ENCODE measurements around the gene COL26A1.

The COL26A1 gene

DNA sequence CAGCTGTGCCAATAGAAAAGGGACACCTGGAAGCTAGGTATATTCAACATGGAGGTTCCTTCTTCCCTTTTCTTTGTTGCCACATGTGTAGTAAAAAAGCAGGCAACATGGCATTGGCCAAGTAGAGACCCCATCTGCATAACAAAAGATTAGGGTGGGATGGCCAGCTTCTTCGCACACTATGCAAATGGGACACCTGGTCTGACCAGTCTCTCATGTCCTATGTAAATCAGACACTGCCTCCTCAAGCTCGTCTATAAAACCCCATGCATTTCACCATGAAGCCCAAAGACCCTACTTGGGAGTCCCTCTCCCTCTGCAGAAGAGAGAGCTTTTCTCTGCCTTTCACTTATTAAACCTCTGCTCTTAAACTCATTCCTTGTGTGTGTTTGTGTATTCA lies 212.5 kb downstream of the COL26A1 start:
- Mint-ChIP-seq H3K36me3 (ENCODE audit: low read depth) (peaks cover 3% of the 10 kb centered on the region), H3K9me3 (peaks cover 17% of the 10 kb centered on the region), H3K4me3 (no peak overlapping the region), H3K4me1 (peaks cover 4% of the 10 kb centered on the region), H3K27ac (no peak overlapping the region), H3K27me3 (peaks cover 4% of the 10 kb centered on the region)
- DNase-seq: no peak
- ATAC-seq: no peak

DNA sequence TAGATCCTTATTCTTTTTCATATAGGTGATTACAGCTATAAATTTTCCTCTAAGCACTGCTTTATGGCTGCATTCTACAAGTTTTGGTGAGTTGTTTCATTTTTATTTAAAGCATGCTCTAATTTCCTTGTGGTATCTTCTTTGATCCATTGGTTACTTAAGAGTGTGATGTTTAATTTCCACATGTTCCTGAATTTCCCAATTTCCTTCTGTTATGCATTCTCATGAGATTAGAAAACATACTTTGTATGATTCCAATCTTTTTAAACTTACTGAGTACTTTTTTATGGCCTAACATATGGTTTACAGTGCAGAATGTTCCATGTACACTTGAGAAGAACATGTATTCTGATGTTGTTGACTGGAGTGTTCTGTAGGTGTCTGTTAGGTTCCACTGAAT lies 213.0 kb downstream of the COL26A1 start:
- no peak for DNase-seq
- H3K36me3 Mint-ChIP-seq (ENCODE audit: low read depth): peaks cover 3% of the 10 kb centered on the region
- ATAC-seq: no peak
- H3K4me1 Mint-ChIP-seq: peaks cover 4% of the 10 kb centered on the region
- H3K4me3 Mint-ChIP-seq: no peak overlapping the region
- H3K9me3 Mint-ChIP-seq: peaks cover 12% of the 10 kb centered on the region
- H3K27ac Mint-ChIP-seq: no peak overlapping the region
- peaks cover 4% of the 10 kb centered on the region for H3K27me3 Mint-ChIP-seq

GRCh38 chr7:101576998-101577397 lies 214.3 kb downstream of the COL26A1 start:
- no peak overlapping the region for H3K4me3 Mint-ChIP-seq
- H3K27ac Mint-ChIP-seq: no peak overlapping the region
- H3K27me3 Mint-ChIP-seq: peaks cover 4% of the 10 kb centered on the region
- H3K9me3 Mint-ChIP-seq: peaks cover 9% of the 10 kb centered on the region
- no peak for DNase-seq
- no peak for ATAC-seq
- peaks cover 3% of the 10 kb centered on the region for H3K36me3 Mint-ChIP-seq (ENCODE audit: low read depth)
- H3K4me1 Mint-ChIP-seq: peaks cover 4% of the 10 kb centered on the region

GRCh38 chr7:101578552-101578951 lies 215.9 kb downstream of the COL26A1 start:
- DNase-seq (no peak), ATAC-seq (no peak)
- Mint-ChIP-seq H3K27me3 (peaks cover 6% of the 10 kb centered on the region), H3K4me3 (no peak overlapping the region), H3K27ac (no peak overlapping the region), H3K9me3 (peaks cover 3% of the 10 kb centered on the region), H3K36me3 (ENCODE audit: low read depth) (no peaks in the 10 kb centered on the region), H3K4me1 (peaks cover 4% of the 10 kb centered on the region)

DNA sequence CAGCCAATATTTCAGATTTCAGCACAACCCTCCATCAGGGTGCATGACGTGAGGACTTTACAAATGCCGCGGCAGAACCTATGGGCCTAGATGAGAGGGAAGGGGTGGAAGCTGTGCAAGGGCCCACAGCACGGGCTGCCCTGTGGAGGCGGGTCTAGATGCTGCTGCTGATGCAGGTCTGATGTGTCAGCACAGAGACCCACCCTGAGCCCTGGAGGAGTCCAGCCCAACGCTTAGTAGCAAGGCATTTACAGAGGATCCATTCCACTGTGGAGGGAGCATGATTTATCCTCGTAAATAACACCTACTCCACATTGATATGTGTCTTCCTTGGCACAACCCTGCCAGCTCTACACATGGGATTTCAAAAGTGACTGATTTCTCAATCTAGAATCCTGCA lies 217.9 kb downstream of the COL26A1 start:
- Mint-ChIP-seq H3K9me3 (no peaks in the 10 kb centered on the region), H3K27me3 (peaks cover 6% of the 10 kb centered on the region), H3K27ac (no peak overlapping the region), H3K4me1 (peaks cover 2% of the 10 kb centered on the region), H3K4me3 (no peak overlapping the region), H3K36me3 (ENCODE audit: low read depth) (no peaks in the 10 kb centered on the region)
- no peak for DNase-seq
- no peak for ATAC-seq

GRCh38 chr7:101581891-101582290 lies 219.2 kb downstream of the COL26A1 start:
- DNase-seq (no peak), ATAC-seq (no peak)
- Mint-ChIP-seq H3K27ac (no peak overlapping the region), H3K4me1 (no peaks in the 10 kb centered on the region), H3K27me3 (peaks cover 4% of the 10 kb centered on the region), H3K36me3 (ENCODE audit: low read depth) (no peaks in the 10 kb centered on the region), H3K4me3 (no peak overlapping the region), H3K9me3 (no peaks in the 10 kb centered on the region)

- Mint-ChIP-seq H3K27me3 (peaks cover 4% of the 10 kb centered on the region), H3K4me1 (no peaks in the 10 kb centered on the region), H3K9me3 (no peaks in the 10 kb centered on the region), H3K36me3 (ENCODE audit: low read depth) (no peaks in the 10 kb centered on the region), H3K27ac (no peak overlapping the region), H3K4me3 (no peak overlapping the region)
- ATAC-seq (no peak), DNase-seq (no peak)
Observed at GRCh38 chr7:101582971-101583370, 220.3 kb downstream of the COL26A1 start.

DNA sequence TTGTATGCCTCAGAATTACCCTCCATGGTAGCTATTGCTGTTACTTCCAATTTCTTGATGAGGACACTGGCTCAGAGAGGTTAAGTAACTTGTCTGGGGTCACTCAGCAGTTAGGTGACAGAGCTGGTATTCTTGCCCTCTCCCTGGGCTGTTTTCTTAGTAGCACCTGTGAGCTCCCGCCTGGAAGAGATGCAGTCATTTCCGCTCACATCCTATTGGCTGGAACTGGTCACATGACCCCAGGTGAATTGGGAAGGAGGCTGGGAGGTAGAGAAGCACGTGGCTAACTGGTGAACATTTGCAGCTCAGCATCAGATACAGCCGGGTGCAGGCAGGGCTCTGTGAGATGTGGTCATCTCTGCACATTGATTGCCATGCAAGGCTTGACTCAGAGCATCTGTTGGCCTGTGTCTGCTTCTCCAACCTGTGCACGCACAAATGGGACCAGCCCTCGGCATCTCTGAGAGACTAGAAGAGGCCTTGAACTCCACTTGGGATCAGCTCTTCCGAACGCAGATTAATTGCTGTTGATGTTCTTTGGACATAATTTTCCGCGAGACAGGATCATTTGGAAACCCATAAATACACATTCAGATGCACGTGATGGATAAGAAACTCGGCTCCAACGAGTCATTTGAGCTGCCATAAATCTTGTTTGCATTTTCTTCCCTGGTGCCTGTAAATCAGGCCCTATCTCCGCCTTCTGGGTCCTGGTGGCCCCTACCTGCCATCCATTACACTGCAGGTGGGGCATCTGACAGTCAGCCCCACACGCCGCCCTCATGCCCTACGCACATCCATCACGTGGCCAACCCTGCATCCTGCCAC lies 223.6 kb downstream of the COL26A1 start:
- H3K27ac Mint-ChIP-seq: no peak overlapping the region

GRCh38 chr7:101586906-101587677 lies 224.4 kb downstream of the COL26A1 start:
- Mint-ChIP-seq H3K4me3 (no peak overlapping the region), H3K27ac (no peak overlapping the region), H3K36me3 (ENCODE audit: low read depth) (no peaks in the 10 kb centered on the region), H3K9me3 (no peaks in the 10 kb centered on the region), H3K27me3 (peaks cover 2% of the 10 kb centered on the region), H3K4me1 (no peaks in the 10 kb centered on the region)
- ATAC-seq: no peak
- DNase-seq: no peak

More for the DNA sequence above, 223.6 kb downstream of the COL26A1 start:
- Mint-ChIP-seq H3K27me3 (peaks cover 2% of the 10 kb centered on the region), H3K9me3 (no peaks in the 10 kb centered on the region), H3K4me1 (no peaks in the 10 kb centered on the region), H3K4me3 (no peak overlapping the region), H3K36me3 (ENCODE audit: low read depth) (no peaks in the 10 kb centered on the region)
- DNase-seq (no peak), ATAC-seq (no peak)

DNA sequence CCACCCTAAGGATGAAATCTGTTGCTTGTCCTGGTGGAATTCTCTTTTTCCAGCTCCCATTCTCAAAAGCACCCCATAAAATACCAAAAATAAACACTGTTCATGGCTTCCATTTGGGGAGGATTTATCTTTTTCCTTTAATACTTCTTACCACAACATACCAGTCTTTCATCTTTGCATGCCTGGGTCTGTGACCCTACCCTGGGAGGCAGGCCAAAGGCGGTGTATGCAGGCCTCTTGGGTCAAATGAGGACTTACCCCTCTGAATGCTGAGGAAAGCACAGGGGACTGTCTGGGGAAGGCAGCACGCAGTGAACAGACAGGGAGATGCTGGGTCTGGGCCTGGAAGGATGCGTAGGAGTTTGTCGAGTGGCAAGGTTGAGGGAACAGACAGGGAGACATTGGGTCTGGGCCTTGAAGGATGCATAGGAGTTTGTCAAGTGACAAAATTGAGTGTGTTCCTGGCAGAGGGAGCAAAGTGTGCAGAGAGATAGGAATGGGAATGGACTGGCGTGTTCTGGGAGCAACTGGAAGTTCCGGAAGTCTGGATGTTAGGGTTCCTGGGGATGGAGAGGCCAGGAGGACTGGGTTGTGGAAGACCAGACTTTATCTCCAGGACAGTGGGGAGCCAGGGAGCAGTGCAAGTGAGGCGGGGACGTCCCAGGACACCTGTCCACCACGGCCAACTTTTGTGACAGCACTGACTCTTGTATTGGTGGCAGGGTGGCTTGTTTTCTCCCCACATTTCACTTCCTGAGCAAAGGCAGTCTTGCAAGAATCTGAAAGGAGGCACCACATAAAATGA lies 225.7 kb downstream of the COL26A1 start:
- Mint-ChIP-seq H3K27ac (no peak overlapping the region), H3K4me1 (no peaks in the 10 kb centered on the region), H3K4me3 (no peak overlapping the region)

GRCh38 chr7:101589052-101589451 lies 226.4 kb downstream of the COL26A1 start:
- Mint-ChIP-seq H3K36me3 (ENCODE audit: low read depth) (no peaks in the 10 kb centered on the region), H3K27ac (no peak overlapping the region), H3K9me3 (no peaks in the 10 kb centered on the region), H3K4me1 (no peaks in the 10 kb centered on the region), H3K4me3 (no peak overlapping the region), H3K27me3 (no peaks in the 10 kb centered on the region)
- DNase-seq: no peak
- ATAC-seq: no peak

More for the DNA sequence above, 225.7 kb downstream of the COL26A1 start:
- Mint-ChIP-seq H3K27me3 (no peaks in the 10 kb centered on the region), H3K36me3 (ENCODE audit: low read depth) (no peaks in the 10 kb centered on the region), H3K9me3 (no peaks in the 10 kb centered on the region)
- no peak for ATAC-seq
- no peak for DNase-seq

DNA sequence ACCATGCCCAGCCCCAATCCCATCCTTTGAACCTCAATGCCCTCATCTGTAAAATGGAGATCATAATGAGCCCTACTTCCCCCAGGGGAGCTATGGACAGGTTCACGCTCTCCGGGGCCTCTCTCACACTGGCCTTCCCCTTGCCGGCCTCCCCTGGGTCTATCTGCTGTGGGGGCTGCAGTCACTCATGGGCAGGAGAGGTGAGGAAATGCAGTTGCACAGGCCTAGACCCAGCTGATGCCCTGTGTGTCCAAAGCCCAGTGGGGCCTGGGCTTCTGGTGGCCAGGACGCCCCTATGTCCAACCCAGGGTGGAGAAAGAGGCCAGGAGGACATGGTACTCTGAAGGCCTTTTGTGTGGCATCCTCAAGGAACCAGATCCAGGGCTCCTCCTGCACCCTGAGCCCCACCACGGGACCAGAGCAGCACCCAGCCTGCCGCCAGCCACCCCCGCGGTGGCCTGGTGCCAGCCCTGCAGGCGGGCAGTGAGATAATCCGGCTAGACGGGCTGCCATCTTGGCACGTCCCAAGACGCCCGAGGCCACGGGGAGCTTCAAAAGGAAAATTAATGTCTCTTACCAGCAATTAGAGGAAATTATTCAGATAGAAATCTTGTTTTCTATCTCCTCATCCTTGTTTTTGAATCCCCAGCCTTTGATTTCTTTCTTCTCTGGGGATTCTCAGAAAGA lies 227.4 kb downstream of the COL26A1 start:
- Mint-ChIP-seq H3K27ac (no peak overlapping the region), H3K36me3 (ENCODE audit: low read depth) (no peaks in the 10 kb centered on the region), H3K4me3 (no peak overlapping the region), H3K4me1 (no peaks in the 10 kb centered on the region), H3K27me3 (no peaks in the 10 kb centered on the region), H3K9me3 (no peaks in the 10 kb centered on the region)
- no peak for DNase-seq
- no peak for ATAC-seq

GRCh38 chr7:101590663-101591435 lies 228.2 kb downstream of the COL26A1 start:
- no peak for DNase-seq
- Mint-ChIP-seq H3K4me3 (no peak overlapping the region), H3K27me3 (no peaks in the 10 kb centered on the region), H3K9me3 (no peaks in the 10 kb centered on the region), H3K27ac (no peak overlapping the region), H3K36me3 (ENCODE audit: low read depth) (no peaks in the 10 kb centered on the region), H3K4me1 (no peaks in the 10 kb centered on the region)
- no peak for ATAC-seq

All from activated naive CD8-positive, alpha-beta T cell treated with anti-CD3 and anti-CD28 coated beads, Interleukin-2, amount 50 U/mL, for 24 hours (primary cell).